Neural cell (in vitro differentiated cells): ENCODE results near the gene TMC6. TPM values are rescaled to one million over a fixed set of nuclear protein-coding genes. Genes with fewer than 3 reads are reported as not detected.

ENCODE experiments used
- H2AFZ ChIP-seq: fragments of 200-600, 300-800 bp; sonication (generic), shearing (Covaris generic); 2 replicates; pipeline ENCODE4 v1.6.0; 2014; ENCODE audit warnings: low read depth, mild to moderate bottlenecking, antibody characterized with exemption, low read length, moderate library complexity
- H3F3A ChIP-seq: fragments of 200-600 bp; shearing (Covaris generic); 2 replicates; pipeline ENCODE4 v1.6.1; 2016; ENCODE audit warnings: mild to moderate bottlenecking, moderate library complexity, mixed read lengths, antibody characterized with exemption, low read length; ENCODE audit not compliant: insufficient read depth, poor library complexity, severe bottlenecking
- H3K27ac ChIP-seq: fragments of 200-600, 300-800 bp; sonication (generic), shearing (Covaris generic); 2 replicates; pipeline ENCODE4 v1.5.1; 2014; ENCODE audit warnings: mild to moderate bottlenecking, low read length, moderate library complexity
- H3K27me3 ChIP-seq: fragments of 300-800, 200-600 bp; sonication (generic), shearing (Covaris generic); 2 replicates; pipeline ENCODE4 v1.6.0; 2014; ENCODE audit warnings: mild to moderate bottlenecking, low read depth, low read length, moderate library complexity; ENCODE audit not compliant: insufficient read depth
- H3K36me3 ChIP-seq: fragments of 300-800, 200-600 bp; sonication (generic), shearing (Covaris generic); 2 replicates; pipeline ENCODE4 v1.5.1; 2014; ENCODE audit warnings: mild to moderate bottlenecking, antibody characterized with exemption, low read length, moderate library complexity; ENCODE audit not compliant: insufficient read depth
- H3K4me2 ChIP-seq: fragments of 300-800, 200-600 bp; sonication (generic), shearing (Covaris generic); 2 replicates; pipeline ENCODE4 v1.6.0; 2014; ENCODE audit warnings: mild to moderate bottlenecking, low read length
- H3K4me3 ChIP-seq: fragments of 300-800, 200-600 bp; sonication (generic), shearing (Covaris generic); 2 replicates; pipeline ENCODE4 v1.5.1; 2014; ENCODE audit warnings: mild to moderate bottlenecking, low read length, moderate library complexity
- H3K79me2 ChIP-seq: fragments of 200-600 bp; shearing (Covaris generic); replicated peaks from 2 replicates; pipeline ENCODE4 v1.6.0; 2014; ENCODE audit warnings: mild to moderate bottlenecking, low read length, moderate library complexity; ENCODE audit not compliant: insufficient read depth
- H3K9ac ChIP-seq: fragments of 300-800, 200-600 bp; sonication (generic), shearing (Covaris generic); 2 replicates; pipeline ENCODE4 v1.6.1; 2016; ENCODE audit warnings: mild to moderate bottlenecking, low read length, mixed read lengths
- H3K9me2 ChIP-seq: fragments of 200-600 bp; shearing (Covaris generic); 2 replicates; pipeline ENCODE4 v1.6.1; 2016; ENCODE audit warnings: mild to moderate bottlenecking, low read length, mixed read lengths; ENCODE audit not compliant: insufficient read depth
- H3K9me3 ChIP-seq: fragments of 200-600, 300-800 bp; sonication (generic), shearing (Covaris generic); 2 replicates; pipeline ENCODE4 v1.6.1; 2016; ENCODE audit warnings: mild to moderate bottlenecking, mixed run types, low read length, moderate library complexity, mixed read lengths
- H4K20me1 ChIP-seq: fragments of 200-600 bp; shearing (Covaris generic); 2 replicates; pipeline ENCODE4 v1.6.1; 2016; ENCODE audit warnings: mild to moderate bottlenecking, mixed run types; ENCODE audit not compliant: insufficient read depth
- CTCF ChIP-seq: fragments of 450-650 bp; IDR thresholded peaks from 2 replicates; pipeline ENCODE4 v1.5.1; 2014; ENCODE audit warnings: antibody characterized with exemption, mild to moderate bottlenecking, moderate library complexity; ENCODE audit not compliant: poor library complexity, severe bottlenecking
- EP300 ChIP-seq: fragments of 450-650 bp; conservative IDR thresholded peaks from 2 replicates; pipeline ENCODE4 v1.6.1; 2014; ENCODE audit warnings: antibody characterized with exemption, mild to moderate bottlenecking, moderate library complexity; ENCODE audit not compliant: poor library complexity, severe bottlenecking
- EZH2 ChIP-seq: fragments of 200-600, 300-800 bp; shearing (Covaris generic), sonication (generic); IDR thresholded peaks from 2 replicates; pipeline ENCODE4 v1.6.1; 2014; ENCODE audit warnings: antibody characterized with exemption, low read length, borderline replicate concordance, mild to moderate bottlenecking; ENCODE audit not compliant: insufficient read depth, poor library complexity, severe bottlenecking
- MXI1 ChIP-seq: fragments of 450-650 bp; conservative IDR thresholded peaks from 2 replicates; pipeline ENCODE4 v1.6.1; 2014; ENCODE audit warnings: antibody characterized with exemption, mild to moderate bottlenecking; ENCODE audit not compliant: poor library complexity, severe bottlenecking
- POLR2AphosphoS5 ChIP-seq: IDR thresholded peaks from 2 replicates; pipeline ENCODE4 v1.6.1; 2012
- RAD21 ChIP-seq: fragments of 450-650 bp; conservative IDR thresholded peaks from 2 replicates; pipeline ENCODE4 v1.6.1; 2014; ENCODE audit warnings: antibody characterized with exemption, mild to moderate bottlenecking, moderate library complexity
- REST ChIP-seq: IDR thresholded peaks from 2 replicates; pipeline ENCODE4 v1.6.1; 2012; ENCODE audit warnings: borderline replicate concordance
- SMC3 ChIP-seq: fragments of 450-650 bp; conservative IDR thresholded peaks from 2 replicates; pipeline ENCODE4 v1.6.1; 2014; ENCODE audit warnings: antibody characterized with exemption, mild to moderate bottlenecking, moderate library complexity; ENCODE audit not compliant: poor library complexity
- TAF1 ChIP-seq: IDR thresholded peaks from 2 replicates; pipeline ENCODE4 v1.6.1; 2012; ENCODE audit warnings: low read depth
- polyA plus RNA-seq: library from polyadenylated mRNA; depleted of rRNA; stranded (reverse); fragments of >200 nt; gene quantifications from 2 replicates; pipeline ENCODE4 v1.2.3, GENCODE V29; 2014

Gene TMC6
- polyA plus RNA-seq, 1 donor from 2014 or later, result 0.16 TPM

GRCh38 chr17:78164748-78165607, 36.4 kb upstream of the TMC6 start:
- TF ChIP-seq POLR2AphosphoS5 (no peak), EP300 (no peak), SMC3 (no peak), CTCF (no peak), MXI1 (no peak), RAD21 (no peak), TAF1 (no peak), REST (no peak), EZH2 (no peak)
- Histone ChIP-seq H3K4me3 (no peak overlapping the region), H3K27ac (no peak overlapping the region), H3K27me3 (no peaks in the 10 kb centered on the region), H4K20me1 (no peaks in the 10 kb centered on the region), H3K9me2 (no peaks in the 10 kb centered on the region), H3F3A (no peaks in the 10 kb centered on the region), H3K9ac (no peak overlapping the region), H3K36me3 (no peaks in the 10 kb centered on the region), H3K4me2 (no peak overlapping the region), H2AFZ (no peak overlapping the region), H3K79me2 (no peaks in the 10 kb centered on the region), H3K9me3 (no peaks in the 10 kb centered on the region)

GRCh38 chr17:78163881-78164747, 35.6 kb upstream of the TMC6 start:
- Histone ChIP-seq H3K27ac (no peak overlapping the region), H3K9me2 (no peaks in the 10 kb centered on the region), H3K79me2 (no peaks in the 10 kb centered on the region), H3K36me3 (no peaks in the 10 kb centered on the region), H3K4me3 (no peak overlapping the region), H3F3A (no peaks in the 10 kb centered on the region), H3K9me3 (no peaks in the 10 kb centered on the region), H3K9ac (no peak overlapping the region), H3K27me3 (no peaks in the 10 kb centered on the region), H2AFZ (no peak overlapping the region), H4K20me1 (no peaks in the 10 kb centered on the region), H3K4me2 (no peak overlapping the region)
- TF ChIP-seq CTCF, result no peak
- no peak for TF ChIP-seq RAD21
- no peak for TF ChIP-seq SMC3
- TF ChIP-seq TAF1, result no peak
- TF ChIP-seq POLR2AphosphoS5, result no peak
- no peak for TF ChIP-seq EP300
- TF ChIP-seq EZH2, result no peak
- no peak for TF ChIP-seq MXI1
- no peak for TF ChIP-seq REST
